K562 (cell line): ENCODE results near the gene RBFA. TPM values are rescaled to one million over a fixed set of nuclear protein-coding genes. Genes with fewer than 3 reads are reported as not detected.

Source experiments
- POLR2AphosphoS5 ChIP-seq: IDR thresholded peaks from 2 replicates; pipeline ENCODE4 v1.6.1; 2011; ENCODE audit warnings: mild to moderate bottlenecking, low read depth, low read length, moderate library complexity; ENCODE audit not compliant: control insufficient read depth, insufficient read depth
- POLR3A ChIP-seq: IDR thresholded peaks from 2 replicates; pipeline ENCODE4 v1.6.1; 2011; ENCODE audit warnings: borderline replicate concordance, mild to moderate bottlenecking, moderate library complexity; ENCODE audit not compliant: insufficient read length, insufficient read depth; ENCODE audit errors: extremely low read depth
- SP1 ChIP-seq: sonication (generic); formaldehyde crosslinking; IDR thresholded peaks from 2 replicates; pipeline ENCODE4 v1.8.1; 2022; ENCODE audit warnings: mild to moderate bottlenecking, missing genetic modification reagents
- SRSF1 ChIP-seq: fragments of 200-400 bp; formaldehyde crosslinking; IDR thresholded peaks from 2 replicates; pipeline ENCODE4 v1.6.1; 2017; ENCODE audit warnings: mild to moderate bottlenecking, low read depth, low read length, moderate library complexity
- ZNF140 ChIP-seq: fragments of 250-450 bp; sonication (Bioruptor Pico); IDR thresholded peaks from 2 replicates; pipeline ENCODE4 v1.8.0; 2021; ENCODE audit warnings: moderate library complexity, mild to moderate bottlenecking, inconsistent platforms
- polyA plus RNA-seq, 8 experiments: library from polyadenylated mRNA; depleted of rRNA in 4 of 8; stranded (reverse) in 5 of 8; unstranded in 3 of 8; fragments of >200 nt; fragmentation: Nextera tagmentation in 2 of 8; fragmentation: Illumina TruSeq in 1 of 8; extraction: Ambion mirVana in 2 of 8; extraction: Trizol in 1 of 8; gene quantifications; 2 replicates each; pipeline versions ENCODE4 v1.2.1 to v1.2.3, GENCODE V29; 2011 to 2014; ENCODE audit warnings: inconsistent platforms in 1 of 8, missing spikeins in 1 of 8
- total RNA-seq, 7 experiments: library from RNA; depleted of rRNA in 6 of 7; stranded (reverse); fragments of >200 nt in 6 of 7; fragmentation: Illumina TruSeq in 2 of 7; extraction: Trizol in 2 of 7; gene quantifications; 2 replicates each; pipeline versions ENCODE4 v1.2.1 to v1.2.3, GENCODE V29; 2011 to 2021; ENCODE audit warnings: low replicate concordance in 1 of 7
- TF ChIP-seq, protein P1 (sequence below): fragments of 450-650 bp; IDR thresholded peaks from 2 replicates; pipeline ENCODE4 v1.6.1; 2016; ENCODE audit warnings: mild to moderate bottlenecking, moderate library complexity
- TF ChIP-seq, protein P2 (sequence below): fragments of 450-650 bp; IDR thresholded peaks from 2 replicates; pipeline ENCODE4 v1.6.1; 2016; ENCODE audit warnings: low read depth, mild to moderate bottlenecking, moderate library complexity
- TF ChIP-seq, protein P3 (sequence below): sonication (generic); formaldehyde crosslinking; IDR thresholded peaks from 2 replicates; pipeline ENCODE4 v1.8.0; 2022; ENCODE audit warnings: mild to moderate bottlenecking, missing genetic modification reagents, borderline replicate concordance
- TF ChIP-seq, protein P4 (sequence below): IDR thresholded peaks from 2 replicates; pipeline ENCODE4 v1.6.1; 2011; ENCODE audit not compliant: insufficient read length; ENCODE audit errors: extremely low read depth

RBFA gene
- total and polyA plus RNA-seq, 9 of the 15 experiments (the other 6 are each of a cell fraction or from before 2014, with no cell fraction given): 3.4 to 41.9 (median 25.8) TPM

DNA sequence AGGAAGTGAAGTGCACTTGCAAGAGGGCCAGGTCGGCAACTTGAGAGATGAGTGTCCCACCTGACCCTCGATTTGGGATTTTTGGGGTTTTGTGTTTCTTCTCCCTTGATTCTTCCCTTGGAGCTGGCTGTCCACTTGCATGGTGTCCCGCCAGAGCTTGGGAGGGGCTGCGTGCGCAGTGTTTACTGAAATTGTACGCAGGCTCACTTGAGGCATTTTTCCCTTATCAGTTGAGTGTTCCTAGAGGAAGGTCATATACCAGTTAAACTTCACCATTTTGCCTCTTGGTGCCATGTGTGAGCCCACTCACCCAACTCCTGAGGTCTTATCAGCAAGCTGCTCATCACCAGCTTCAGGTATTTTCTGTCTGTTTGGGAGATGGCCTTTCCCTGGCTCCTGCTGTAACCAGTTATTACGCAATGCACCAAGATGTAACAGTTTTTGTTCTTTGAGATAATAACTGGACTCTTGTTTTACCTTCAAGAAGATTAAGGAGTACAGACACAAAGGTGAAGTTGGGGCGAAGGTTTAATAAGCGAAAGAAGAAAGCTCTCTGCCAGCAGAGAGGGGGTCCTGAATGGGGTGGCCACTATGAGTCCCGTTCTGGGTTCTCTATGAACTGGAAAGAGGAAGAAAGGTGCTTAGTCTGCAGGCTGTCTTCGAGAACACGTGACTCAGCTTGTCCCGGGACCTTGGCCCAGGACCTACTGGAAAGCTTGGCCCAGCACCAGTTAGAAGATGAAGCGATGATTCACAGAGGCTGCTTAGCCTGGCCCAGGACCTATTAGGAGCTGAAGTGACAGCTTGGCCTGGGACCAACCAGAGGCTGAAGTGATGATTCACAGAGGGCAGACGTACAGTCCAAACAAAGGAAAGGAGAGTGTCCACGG lies 24.3 kb upstream of the RBFA start (continued):
- TF ChIP-seq POLR2AphosphoS5 (no peak), SRSF1 (no peak), ZNF140 (CRISPR knock-in tag) (no peak), POLR3A (no peak), SP1 (CRISPR knock-in tag) (no peak)
- TF ChIP-seq, protein P1, sequence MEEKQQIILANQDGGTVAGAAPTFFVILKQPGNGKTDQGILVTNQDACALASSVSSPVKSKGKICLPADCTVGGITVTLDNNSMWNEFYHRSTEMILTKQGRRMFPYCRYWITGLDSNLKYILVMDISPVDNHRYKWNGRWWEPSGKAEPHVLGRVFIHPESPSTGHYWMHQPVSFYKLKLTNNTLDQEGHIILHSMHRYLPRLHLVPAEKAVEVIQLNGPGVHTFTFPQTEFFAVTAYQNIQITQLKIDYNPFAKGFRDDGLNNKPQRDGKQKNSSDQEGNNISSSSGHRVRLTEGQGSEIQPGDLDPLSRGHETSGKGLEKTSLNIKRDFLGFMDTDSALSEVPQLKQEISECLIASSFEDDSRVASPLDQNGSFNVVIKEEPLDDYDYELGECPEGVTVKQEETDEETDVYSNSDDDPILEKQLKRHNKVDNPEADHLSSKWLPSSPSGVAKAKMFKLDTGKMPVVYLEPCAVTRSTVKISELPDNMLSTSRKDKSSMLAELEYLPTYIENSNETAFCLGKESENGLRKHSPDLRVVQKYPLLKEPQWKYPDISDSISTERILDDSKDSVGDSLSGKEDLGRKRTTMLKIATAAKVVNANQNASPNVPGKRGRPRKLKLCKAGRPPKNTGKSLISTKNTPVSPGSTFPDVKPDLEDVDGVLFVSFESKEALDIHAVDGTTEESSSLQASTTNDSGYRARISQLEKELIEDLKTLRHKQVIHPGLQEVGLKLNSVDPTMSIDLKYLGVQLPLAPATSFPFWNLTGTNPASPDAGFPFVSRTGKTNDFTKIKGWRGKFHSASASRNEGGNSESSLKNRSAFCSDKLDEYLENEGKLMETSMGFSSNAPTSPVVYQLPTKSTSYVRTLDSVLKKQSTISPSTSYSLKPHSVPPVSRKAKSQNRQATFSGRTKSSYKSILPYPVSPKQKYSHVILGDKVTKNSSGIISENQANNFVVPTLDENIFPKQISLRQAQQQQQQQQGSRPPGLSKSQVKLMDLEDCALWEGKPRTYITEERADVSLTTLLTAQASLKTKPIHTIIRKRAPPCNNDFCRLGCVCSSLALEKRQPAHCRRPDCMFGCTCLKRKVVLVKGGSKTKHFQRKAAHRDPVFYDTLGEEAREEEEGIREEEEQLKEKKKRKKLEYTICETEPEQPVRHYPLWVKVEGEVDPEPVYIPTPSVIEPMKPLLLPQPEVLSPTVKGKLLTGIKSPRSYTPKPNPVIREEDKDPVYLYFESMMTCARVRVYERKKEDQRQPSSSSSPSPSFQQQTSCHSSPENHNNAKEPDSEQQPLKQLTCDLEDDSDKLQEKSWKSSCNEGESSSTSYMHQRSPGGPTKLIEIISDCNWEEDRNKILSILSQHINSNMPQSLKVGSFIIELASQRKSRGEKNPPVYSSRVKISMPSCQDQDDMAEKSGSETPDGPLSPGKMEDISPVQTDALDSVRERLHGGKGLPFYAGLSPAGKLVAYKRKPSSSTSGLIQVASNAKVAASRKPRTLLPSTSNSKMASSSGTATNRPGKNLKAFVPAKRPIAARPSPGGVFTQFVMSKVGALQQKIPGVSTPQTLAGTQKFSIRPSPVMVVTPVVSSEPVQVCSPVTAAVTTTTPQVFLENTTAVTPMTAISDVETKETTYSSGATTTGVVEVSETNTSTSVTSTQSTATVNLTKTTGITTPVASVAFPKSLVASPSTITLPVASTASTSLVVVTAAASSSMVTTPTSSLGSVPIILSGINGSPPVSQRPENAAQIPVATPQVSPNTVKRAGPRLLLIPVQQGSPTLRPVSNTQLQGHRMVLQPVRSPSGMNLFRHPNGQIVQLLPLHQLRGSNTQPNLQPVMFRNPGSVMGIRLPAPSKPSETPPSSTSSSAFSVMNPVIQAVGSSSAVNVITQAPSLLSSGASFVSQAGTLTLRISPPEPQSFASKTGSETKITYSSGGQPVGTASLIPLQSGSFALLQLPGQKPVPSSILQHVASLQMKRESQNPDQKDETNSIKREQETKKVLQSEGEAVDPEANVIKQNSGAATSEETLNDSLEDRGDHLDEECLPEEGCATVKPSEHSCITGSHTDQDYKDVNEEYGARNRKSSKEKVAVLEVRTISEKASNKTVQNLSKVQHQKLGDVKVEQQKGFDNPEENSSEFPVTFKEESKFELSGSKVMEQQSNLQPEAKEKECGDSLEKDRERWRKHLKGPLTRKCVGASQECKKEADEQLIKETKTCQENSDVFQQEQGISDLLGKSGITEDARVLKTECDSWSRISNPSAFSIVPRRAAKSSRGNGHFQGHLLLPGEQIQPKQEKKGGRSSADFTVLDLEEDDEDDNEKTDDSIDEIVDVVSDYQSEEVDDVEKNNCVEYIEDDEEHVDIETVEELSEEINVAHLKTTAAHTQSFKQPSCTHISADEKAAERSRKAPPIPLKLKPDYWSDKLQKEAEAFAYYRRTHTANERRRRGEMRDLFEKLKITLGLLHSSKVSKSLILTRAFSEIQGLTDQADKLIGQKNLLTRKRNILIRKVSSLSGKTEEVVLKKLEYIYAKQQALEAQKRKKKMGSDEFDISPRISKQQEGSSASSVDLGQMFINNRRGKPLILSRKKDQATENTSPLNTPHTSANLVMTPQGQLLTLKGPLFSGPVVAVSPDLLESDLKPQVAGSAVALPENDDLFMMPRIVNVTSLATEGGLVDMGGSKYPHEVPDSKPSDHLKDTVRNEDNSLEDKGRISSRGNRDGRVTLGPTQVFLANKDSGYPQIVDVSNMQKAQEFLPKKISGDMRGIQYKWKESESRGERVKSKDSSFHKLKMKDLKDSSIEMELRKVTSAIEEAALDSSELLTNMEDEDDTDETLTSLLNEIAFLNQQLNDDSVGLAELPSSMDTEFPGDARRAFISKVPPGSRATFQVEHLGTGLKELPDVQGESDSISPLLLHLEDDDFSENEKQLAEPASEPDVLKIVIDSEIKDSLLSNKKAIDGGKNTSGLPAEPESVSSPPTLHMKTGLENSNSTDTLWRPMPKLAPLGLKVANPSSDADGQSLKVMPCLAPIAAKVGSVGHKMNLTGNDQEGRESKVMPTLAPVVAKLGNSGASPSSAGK: peak; percentile 65; the same call in 1 of the 2 replicates
- TF ChIP-seq, protein P2, sequence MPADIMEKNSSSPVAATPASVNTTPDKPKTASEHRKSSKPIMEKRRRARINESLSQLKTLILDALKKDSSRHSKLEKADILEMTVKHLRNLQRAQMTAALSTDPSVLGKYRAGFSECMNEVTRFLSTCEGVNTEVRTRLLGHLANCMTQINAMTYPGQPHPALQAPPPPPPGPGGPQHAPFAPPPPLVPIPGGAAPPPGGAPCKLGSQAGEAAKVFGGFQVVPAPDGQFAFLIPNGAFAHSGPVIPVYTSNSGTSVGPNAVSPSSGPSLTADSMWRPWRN: no peak
- TF ChIP-seq, protein P3, sequence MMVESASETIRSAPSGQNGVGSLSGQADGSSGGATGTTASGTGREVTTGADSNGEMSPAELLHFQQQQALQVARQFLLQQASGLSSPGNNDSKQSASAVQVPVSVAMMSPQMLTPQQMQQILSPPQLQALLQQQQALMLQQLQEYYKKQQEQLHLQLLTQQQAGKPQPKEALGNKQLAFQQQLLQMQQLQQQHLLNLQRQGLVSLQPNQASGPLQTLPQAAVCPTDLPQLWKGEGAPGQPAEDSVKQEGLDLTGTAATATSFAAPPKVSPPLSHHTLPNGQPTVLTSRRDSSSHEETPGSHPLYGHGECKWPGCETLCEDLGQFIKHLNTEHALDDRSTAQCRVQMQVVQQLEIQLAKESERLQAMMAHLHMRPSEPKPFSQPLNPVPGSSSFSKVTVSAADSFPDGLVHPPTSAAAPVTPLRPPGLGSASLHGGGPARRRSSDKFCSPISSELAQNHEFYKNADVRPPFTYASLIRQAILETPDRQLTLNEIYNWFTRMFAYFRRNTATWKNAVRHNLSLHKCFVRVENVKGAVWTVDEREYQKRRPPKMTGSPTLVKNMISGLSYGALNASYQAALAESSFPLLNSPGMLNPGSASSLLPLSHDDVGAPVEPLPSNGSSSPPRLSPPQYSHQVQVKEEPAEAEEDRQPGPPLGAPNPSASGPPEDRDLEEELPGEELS: no peak
- TF ChIP-seq, protein P4, sequence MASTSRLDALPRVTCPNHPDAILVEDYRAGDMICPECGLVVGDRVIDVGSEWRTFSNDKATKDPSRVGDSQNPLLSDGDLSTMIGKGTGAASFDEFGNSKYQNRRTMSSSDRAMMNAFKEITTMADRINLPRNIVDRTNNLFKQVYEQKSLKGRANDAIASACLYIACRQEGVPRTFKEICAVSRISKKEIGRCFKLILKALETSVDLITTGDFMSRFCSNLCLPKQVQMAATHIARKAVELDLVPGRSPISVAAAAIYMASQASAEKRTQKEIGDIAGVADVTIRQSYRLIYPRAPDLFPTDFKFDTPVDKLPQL: no peak
